ENCODE data around the gene CNTLN. TPM values are rescaled to one million over a fixed set of nuclear protein-coding genes. Genes with fewer than 3 reads are reported as not detected.
A peak's percentile ranks its signal among the peaks of the same experiment; 100 is the strongest.
"Not testable (repeated sequence)": the region's sequence is repeated elsewhere in the genome, so short reads cannot be mapped to it uniquely, and the experiment has no call there.

The CNTLN gene
- total RNA-seq, 1 donor from 2014 or later = 5.4 TPM

DNA sequence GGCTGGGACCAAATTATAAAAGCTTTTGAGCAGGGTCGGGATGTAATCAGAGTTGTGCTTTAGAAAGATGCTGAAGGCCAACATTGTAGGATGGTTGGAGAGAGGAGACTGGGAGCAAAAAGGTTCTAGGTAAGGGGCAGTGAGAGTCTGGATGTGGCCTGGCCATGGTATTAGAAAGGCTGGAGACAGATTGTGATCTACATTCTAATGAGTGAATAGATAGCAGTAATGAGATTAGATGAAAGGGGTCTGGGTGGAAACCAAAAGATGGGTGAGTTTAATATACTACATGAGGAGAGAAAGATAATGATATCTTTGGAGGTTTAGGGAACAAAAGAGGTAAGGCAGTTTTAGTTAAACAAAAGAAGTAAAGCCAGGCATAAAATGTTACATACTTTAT is 355.3 kb downstream of the CNTLN start:
- no peak for DNase-seq (ENCODE audit: low spot score)

- DNase-seq (ENCODE audit: low spot score) = no peak
Measured at GRCh38 chr9:17491780-17492179, 356.9 kb downstream of the CNTLN start.

GRCh38 chr9:17503196-17503595 is 368.4 kb downstream of the CNTLN start:
- DNase-seq (ENCODE audit: low spot score) = no peak

GRCh38 chr9:17509151-17509550 is 374.3 kb downstream of the CNTLN start:
- no peak for DNase-seq (ENCODE audit: low spot score)

DNA sequence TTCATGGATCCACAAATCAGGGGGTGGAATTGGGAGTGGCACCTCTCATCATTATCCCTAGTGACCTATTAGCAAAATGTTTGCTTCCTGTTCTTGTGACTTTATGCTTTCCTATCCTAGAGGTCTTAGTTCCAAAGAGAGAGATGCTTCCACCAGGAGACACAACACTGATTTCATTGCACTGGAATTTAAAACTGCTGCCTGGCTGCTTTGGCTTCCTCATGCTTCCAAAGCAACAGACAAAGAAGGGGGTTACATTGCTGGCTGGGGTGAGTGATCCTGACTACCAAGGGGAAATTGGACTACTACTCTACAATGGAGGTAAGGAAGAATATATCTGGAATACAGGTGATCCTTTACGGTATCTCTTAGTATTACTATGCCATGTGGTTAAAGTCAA is 374.9 kb downstream of the CNTLN start:
- no peak for DNase-seq (ENCODE audit: low spot score)

- no peak for DNase-seq (ENCODE audit: low spot score)
Measured at GRCh38 chr9:17519761-17520160, 384.9 kb downstream of the CNTLN start.

DNA sequence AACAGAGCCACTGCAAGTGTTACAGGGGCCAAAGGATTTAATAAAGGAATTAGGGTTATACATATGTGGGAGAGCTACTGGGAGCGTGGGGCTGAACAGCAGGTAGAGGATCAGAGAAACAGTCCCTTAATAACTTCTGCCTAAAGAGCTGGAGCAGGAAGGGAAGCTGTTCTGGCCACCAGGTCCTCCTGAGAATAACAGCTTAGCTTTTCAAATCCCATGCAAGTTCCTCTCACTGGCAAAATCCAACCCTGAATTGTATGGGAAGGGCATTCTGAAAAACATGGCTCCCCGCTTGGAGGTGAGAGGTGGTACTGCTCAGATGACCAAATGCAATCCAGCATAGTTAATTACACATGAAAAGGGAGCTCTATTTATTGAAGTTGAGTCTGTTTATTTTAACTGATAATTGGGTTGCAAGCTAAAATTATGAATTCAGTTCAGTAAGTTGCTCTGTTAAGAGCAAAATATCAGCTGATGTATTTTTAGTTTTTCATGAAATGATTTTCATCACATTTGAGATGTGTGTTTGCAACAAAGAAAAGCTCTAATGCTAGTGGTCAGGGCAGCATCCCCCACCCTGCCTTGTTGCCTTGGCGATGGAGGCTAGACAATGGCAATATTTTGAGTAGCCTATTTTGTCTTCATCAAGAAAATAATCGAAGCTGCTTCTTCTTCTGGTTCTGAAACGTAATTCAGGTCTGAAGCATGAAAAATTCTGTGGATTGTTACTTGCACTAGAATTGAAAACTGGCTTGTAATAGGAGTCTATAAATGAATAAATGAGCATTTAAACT is 385.6 kb downstream of the CNTLN start:
- no peak for DNase-seq (ENCODE audit: low spot score)

GRCh38 chr9:17521100-17521855 is 386.4 kb downstream of the CNTLN start:
- DNase-seq (ENCODE audit: low spot score) = no peak

DNA sequence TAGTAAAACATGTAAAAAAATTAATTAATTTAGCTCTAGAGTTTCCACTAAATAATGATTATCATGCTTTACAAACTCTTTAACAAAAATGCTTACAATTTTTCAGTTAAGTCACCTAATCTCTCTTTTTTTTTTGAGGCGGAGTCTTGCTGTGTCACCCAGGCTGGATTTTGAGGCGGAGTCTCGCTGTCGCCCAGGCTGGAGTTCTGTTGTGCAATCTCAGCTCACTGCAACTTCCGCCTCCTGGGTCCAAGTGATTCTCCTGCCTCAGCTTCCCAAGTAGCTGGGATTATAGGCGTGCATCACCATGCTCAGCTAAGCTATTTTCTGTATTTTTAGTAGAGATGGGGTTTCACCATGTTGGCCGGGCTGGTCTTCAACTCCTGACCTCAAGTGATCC is 391.9 kb downstream of the CNTLN start:
- not testable (repeated sequence) for DNase-seq (ENCODE audit: low spot score)

- DNase-seq (ENCODE audit: low spot score) = no peak
Measured at GRCh38 chr9:17528859-17529258, 394.0 kb downstream of the CNTLN start.

DNA sequence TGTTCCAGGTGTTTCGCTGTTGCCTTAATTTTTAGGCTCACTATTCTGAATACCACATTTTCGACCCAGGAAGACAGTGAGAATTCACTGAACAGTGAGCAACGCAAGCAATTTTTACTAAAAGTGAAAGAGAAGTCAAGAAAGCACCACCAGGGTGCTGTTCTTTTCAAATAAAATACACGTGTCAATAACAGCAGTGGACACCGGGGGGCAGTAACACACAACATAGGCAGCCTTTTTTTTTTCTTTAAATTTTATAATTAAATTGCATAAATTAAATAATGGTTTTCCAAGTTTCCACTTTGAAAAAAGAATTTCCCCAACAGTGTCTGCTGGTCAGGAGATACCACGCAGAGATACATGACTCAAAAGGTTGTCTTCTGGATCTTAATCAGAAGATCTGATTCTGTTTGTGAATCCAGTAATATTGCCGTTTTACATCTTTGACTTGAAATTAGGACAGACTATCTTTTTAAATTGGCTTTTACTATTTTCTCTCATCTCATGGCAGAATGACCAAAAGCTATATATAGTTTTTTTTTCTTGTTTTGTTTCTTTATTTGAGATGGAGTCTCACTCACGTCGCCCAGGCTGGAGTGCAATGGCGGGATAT is 396.9 kb downstream of the CNTLN start:
- DNase-seq (ENCODE audit: low spot score) = peak; percentile 12

DNA sequence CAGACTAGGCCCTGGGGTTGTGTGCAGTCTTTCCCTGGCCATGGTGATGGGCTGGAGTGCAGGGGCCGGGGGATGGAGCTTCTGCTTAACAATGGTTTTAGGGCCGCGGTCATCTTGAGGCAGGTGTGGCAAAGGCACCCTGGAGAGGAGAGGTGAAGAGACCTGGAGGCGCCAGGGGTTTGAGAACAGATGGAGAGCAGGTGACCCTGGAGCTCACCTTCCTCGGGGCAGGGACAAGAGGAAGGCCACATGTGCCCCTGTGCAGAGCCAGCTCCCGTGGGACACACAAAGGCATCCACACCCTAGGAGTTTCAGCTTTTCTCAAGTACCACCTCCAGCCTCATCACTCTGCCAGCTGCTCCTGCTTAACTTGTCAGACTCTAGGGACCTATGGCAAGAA is 397.6 kb downstream of the CNTLN start:
- DNase-seq (ENCODE audit: low spot score) = no peak

GRCh38 chr9:17535176-17535575 is 400.3 kb downstream of the CNTLN start:
- DNase-seq (ENCODE audit: low spot score) = no peak

DNA sequence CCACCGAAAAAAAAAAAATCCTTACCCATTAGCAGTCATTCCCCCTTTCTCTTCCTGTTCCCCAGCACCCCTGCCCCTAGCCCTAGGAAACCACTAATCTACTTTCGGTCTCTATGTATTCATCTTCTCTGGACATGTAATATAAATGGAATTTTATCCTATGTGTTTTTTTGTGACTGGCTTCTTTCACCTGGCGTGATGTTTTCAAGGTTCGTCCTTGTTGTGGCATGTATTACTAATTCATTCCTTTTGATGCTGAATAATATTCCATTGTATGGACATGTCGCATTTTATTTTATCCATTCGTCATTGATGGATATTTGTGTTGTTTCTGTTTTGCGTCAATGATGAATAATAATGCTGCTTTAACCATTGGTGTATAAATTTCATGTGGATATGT is 401.2 kb downstream of the CNTLN start:
- no peak for DNase-seq (ENCODE audit: low spot score)

DNA sequence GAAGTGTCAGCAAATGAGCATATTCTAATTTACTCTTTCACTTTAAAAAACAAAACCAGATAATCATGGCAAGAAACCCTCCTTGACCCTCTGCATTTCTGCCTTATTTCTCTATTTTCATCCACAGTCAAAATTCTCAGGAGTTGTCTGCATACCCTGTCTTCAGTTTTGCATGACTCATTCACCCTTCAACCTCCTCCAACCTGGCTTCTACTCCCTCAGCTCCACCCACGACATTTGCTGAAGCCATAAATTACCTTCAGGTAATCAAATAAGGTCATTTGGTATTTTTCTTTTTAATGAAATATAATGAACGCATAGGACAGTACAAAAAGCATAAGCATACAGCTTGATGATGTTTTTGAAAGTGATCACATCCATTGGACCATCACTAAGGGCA is 416.2 kb downstream of the CNTLN start:
- no peak for DNase-seq (ENCODE audit: low spot score)

Measured in mucosa of gallbladder (tissue), 1 donor.